OCI-LY7 (cell line): ENCODE data around the gene UFD1.

Experiments
- CTCF ChIP-seq: fragments of 200-600 bp; sonication (generic); conservative IDR thresholded peaks from 2 replicates; pipeline ENCODE4 v1.5.1; 2014; ENCODE audit warnings: mild to moderate bottlenecking, antibody characterized with exemption, low read length, moderate library complexity, mixed read lengths
- EZH2phosphoT487 ChIP-seq: fragments of 200-600 bp; sonication (generic); IDR thresholded peaks from 2 replicates; pipeline ENCODE4 v1.6.1; 2018; ENCODE audit warnings: low read depth, borderline replicate concordance, mild to moderate bottlenecking, mixed run types, antibody characterized with exemption, low read length, moderate library complexity, mixed read lengths

- TF ChIP-seq CTCF: no peak
- TF ChIP-seq EZH2phosphoT487: no peak
Measured at GRCh38 chr22:19514831-19515565, 36.0 kb upstream of the UFD1 start.
